Forelimb muscle (tissue), 1 donor: ENCODE data around the gene MIPEP. TPM values are rescaled to one million over a fixed set of nuclear protein-coding genes. Genes with fewer than 3 reads are reported as not detected.

ENCODE experiments used
- DNase-seq: peaks from one replicate; pipeline ENCODE4 v3.0.0-alpha.2; 2013; ENCODE audit warnings: low read depth
- polyA plus RNA-seq: library from polyadenylated mRNA; unstranded; fragments of 120-200 nt; gene quantifications from one replicate; pipeline ENCODE4 v1.2.1, GENCODE V29; 2013; ENCODE audit not compliant: insufficient read length

The MIPEP gene
- polyA plus RNA-seq, 1 donor: 7.9 TPM

DNA sequence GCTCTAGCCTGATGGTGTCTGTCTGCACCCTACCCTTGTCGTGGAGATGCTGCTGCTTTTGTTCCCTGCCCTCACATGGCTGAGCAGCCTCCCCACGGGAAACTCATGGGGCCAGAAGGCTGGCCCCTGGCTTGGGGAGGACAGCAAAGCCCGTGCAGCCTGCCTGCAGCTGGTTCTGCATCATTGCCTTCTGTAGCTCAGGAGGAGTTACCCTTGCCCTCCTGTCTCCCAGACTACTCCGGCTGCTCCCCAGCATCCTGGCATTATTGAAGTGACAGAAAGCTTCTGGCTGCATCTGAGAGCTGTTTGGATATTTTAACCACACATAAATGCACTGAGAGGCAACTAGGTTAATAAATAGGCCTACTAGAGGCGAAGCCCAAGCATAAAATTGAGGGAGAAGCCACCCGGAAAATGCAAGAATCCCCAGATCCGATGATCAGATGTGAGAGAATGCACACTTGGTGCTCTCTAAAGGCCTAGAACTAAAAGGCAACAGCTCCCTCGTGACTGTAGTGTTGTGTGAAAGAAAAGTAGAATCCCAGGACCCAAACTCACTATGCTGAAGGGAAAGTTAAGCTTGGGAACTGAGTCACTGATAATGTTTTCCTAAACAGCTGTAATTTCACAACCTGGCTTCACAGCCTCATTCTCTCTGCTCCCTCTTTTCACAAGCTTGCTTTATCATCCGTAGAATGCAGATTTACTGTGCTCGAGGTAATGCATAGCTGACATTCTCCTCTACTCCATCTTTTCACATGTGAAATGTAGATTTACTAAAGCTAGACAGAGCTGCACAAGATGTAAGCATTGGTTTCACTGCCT, 208.1 kb downstream of the MIPEP start:
- no peak for DNase-seq

Other genes with a start within 250 kb of the MIPEP start
- 2.0 TPM for gene C1QTNF9B, start 8.1 kb upstream of the MIPEP start, polyA plus RNA-seq